Breast epithelium (tissue), 4 donors: Measurements from ENCODE around the gene CACNA2D2. TPM values are rescaled to one million over a fixed set of nuclear protein-coding genes. Genes with fewer than 3 reads are reported as not detected.
A peak's percentile ranks its signal among the peaks of the same experiment; 100 is the strongest.

ENCODE experiments used
- DNase-seq, 2 donors: peaks; one replicate each; pipeline ENCODE4 v3.0.0-alpha.2; 2019; ENCODE audit warnings: low spot score in 2 of 2
- H3K27ac ChIP-seq, 2 donors: fragments of 200-600 bp; sonication (generic) in 1 of 2; one replicate each; pipeline ENCODE4 v1.5.1; 2016 to 2019; ENCODE audit warnings: mild to moderate bottlenecking in 1 of 2
- H3K27me3 ChIP-seq, 2 donors: fragments of 200-600 bp; sonication (generic) in 1 of 2; one replicate each; pipeline versions ENCODE4 v1.5.1 to v1.6.0; 2017 to 2019; ENCODE audit warnings: control low read depth in 1 of 2, mild to moderate bottlenecking in 1 of 2
- H3K36me3 ChIP-seq: fragments of 200-600 bp; one replicate; pipeline ENCODE4 v1.5.1; 2019
- H3K4me1 ChIP-seq, 2 donors: fragments of 200-600 bp; sonication (generic); one replicate each; pipeline ENCODE4 v1.5.1; 2016 to 2019; ENCODE audit warnings: control low read depth in 1 of 2
- H3K4me3 ChIP-seq, 3 donors: fragments of 200-600 bp; sonication (generic); 1 replicate in 2 of 3; 2 replicates in 1 of 3; pipeline ENCODE4 v1.5.1; 2016 to 2019; ENCODE audit warnings: mild to moderate bottlenecking in 3 of 3, moderate library complexity in 2 of 3
- H3K9me3 ChIP-seq, 2 donors: fragments of 200-600 bp; sonication (generic) in 1 of 2; one replicate each; pipeline ENCODE4 v1.5.1; 2016 to 2019; ENCODE audit warnings: control low read depth in 1 of 2
- POLR2A ChIP-seq: fragments of 450-650 bp; IDR thresholded peaks from one replicate; pipeline ENCODE4 v1.6.1; 2016; ENCODE audit warnings: antibody characterized with exemption, mild to moderate bottlenecking, moderate library complexity
- POLR2AphosphoS5 ChIP-seq, 3 donors: sonication (generic); formaldehyde crosslinking; IDR thresholded peaks; one replicate each; pipeline ENCODE4 v1.6.1; 2017; ENCODE audit warnings: antibody characterized with exemption in 3 of 3
- intact Hi-C: fragments of 100-400 bp; cut with DNase I; formaldehyde crosslinking; loops from one replicate; pipeline ENCODE4 v1.15.1; 2023; ENCODE audit warnings: low total_unique reads
- total RNA-seq, 3 donors: library from RNA; depleted of rRNA; stranded (reverse); fragments of >200 nt; gene quantifications; one replicate each; pipeline ENCODE4 v1.1.0, GENCODE V29; 2016
- TF ChIP-seq, protein P1 (sequence below), 3 donors: fragments of 450-650 bp; IDR thresholded peaks; one replicate each; pipeline ENCODE4 v1.5.1; 2016 to 2017; ENCODE audit warnings: antibody characterized with exemption in 3 of 3, mild to moderate bottlenecking in 3 of 3, moderate library complexity in 3 of 3

The CACNA2D2 gene
- total RNA-seq, 3 donors from 2014 or later = 0.80 to 2.0 (median 1.5) TPM

GRCh38 chr3:50345586-50346234 is 157.7 kb downstream of the CACNA2D2 start, which contains the start of gene ZMYND10:
Gene ZMYND10, minus strand, starts transcription at chr3:50345732. Its CDS starts 153 bp downstream, at chr3:50345579.
- Histone ChIP-seq H3K36me3 (no peaks in the 10 kb centered on the region), H3K4me3 (peak within 1 kb of the TSS; percentile 32 to 67 (median 51)), H3K27me3 (no peaks in the 10 kb centered on the region), H3K27ac (peak within 1 kb of the TSS in 1 of 2 donors; percentile 25), H3K4me1 (peaks cover 11 to 12% of the 10 kb centered on the region in 2 donors), H3K9me3 (no peaks in the 10 kb centered on the region)
- TF ChIP-seq POLR2A (no peak), POLR2AphosphoS5 (IDR thresholded peaks at IDR 0.05) (no peak)
- TF ChIP-seq, protein P1, sequence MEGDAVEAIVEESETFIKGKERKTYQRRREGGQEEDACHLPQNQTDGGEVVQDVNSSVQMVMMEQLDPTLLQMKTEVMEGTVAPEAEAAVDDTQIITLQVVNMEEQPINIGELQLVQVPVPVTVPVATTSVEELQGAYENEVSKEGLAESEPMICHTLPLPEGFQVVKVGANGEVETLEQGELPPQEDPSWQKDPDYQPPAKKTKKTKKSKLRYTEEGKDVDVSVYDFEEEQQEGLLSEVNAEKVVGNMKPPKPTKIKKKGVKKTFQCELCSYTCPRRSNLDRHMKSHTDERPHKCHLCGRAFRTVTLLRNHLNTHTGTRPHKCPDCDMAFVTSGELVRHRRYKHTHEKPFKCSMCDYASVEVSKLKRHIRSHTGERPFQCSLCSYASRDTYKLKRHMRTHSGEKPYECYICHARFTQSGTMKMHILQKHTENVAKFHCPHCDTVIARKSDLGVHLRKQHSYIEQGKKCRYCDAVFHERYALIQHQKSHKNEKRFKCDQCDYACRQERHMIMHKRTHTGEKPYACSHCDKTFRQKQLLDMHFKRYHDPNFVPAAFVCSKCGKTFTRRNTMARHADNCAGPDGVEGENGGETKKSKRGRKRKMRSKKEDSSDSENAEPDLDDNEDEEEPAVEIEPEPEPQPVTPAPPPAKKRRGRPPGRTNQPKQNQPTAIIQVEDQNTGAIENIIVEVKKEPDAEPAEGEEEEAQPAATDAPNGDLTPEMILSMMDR (IDR thresholded peaks at IDR 0.05) = no peak
- DNase-seq = peak; percentile 60 to 74
- intact Hi-C loops = no loop called here

DNA sequence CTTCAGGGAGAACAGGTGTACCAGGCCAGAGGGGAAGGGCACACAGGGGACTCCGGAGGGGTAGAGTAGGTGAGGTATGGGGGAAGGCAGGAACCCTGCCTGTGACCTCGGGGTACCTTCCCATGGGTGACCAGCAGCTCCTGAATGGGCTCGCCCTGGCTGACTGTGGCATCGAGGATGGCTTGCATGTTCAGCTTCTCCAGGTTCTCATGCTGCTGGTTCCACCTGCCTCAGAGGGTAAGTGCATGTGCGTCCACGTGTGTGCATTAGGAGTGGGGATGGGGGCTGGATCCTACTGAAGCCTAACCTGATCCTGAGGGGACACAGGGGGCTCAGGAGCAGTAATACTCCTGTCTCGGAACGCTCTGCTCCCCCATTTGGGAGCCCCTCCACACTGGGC is 158.4 kb downstream of the CACNA2D2 start:
- Histone ChIP-seq H3K36me3 (no peaks in the 10 kb centered on the region), H3K9me3 (no peaks in the 10 kb centered on the region), H3K27ac (no peak overlapping the region), H3K4me3 (peak overlapping the region in 2 of 3 donors; percentile 51 to 67), H3K27me3 (no peaks in the 10 kb centered on the region), H3K4me1 (peaks cover 11 to 17% of the 10 kb centered on the region in 2 donors)
- intact Hi-C loops = no loop called here
- no peak for DNase-seq
- TF ChIP-seq POLR2AphosphoS5 (IDR thresholded peaks at IDR 0.05) = no peak

GRCh38 chr3:50342813-50343633 is 160.4 kb downstream of the CACNA2D2 start:
- Histone ChIP-seq H3K4me3 (no peak overlapping the region), H3K27ac (no peak overlapping the region), H3K4me1 (peaks cover 0 to 17% of the 10 kb centered on the region in 2 donors), H3K36me3 (no peaks in the 10 kb centered on the region), H3K9me3 (no peaks in the 10 kb centered on the region), H3K27me3 (no peaks in the 10 kb centered on the region)
- intact Hi-C loops = no loop called here
- TF ChIP-seq POLR2AphosphoS5 (IDR thresholded peaks at IDR 0.05) (no peak), POLR2A (no peak)
- TF ChIP-seq, protein P1 (IDR thresholded peaks at IDR 0.05) = no peak
- DNase-seq = no peak

DNA sequence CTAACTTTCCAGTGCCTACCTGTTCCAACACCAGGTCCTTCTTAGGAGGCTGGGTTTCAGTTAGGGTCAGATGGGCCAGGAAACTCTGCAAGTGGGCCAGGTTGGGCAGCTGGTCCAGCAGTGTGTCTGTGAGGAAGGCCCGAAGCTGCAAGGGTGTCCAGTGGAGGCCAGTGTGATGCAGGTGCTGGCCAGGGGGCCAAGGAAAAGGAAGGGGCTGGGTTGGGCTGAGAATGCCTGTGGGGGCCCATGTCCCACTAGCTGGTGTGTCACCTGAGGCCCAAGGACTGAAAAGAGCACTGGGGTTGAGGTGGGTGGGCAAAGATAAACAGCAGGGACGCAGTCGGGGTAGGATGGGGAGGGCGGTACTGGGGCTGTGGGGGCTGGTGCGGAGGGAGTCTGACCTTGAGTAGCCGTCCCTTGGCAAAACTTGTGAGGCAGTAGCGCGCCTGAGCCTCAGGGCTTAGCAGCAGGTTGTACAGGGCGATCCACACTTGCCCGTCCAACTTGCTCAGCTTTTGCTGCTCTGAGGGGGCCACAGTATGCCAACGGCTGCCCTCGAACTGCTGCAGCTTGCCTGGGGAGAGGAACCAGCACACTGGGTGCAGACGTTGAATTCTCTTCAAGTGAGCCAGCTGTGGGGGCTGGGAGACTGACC is 161.3 kb downstream of the CACNA2D2 start:
- intact Hi-C loops = no loop called here
- DNase-seq = no peak
- H3K27me3 ChIP-seq = no peaks in the 10 kb centered on the region
- no peak overlapping the region for H3K4me3 ChIP-seq
- no peak overlapping the region for H3K27ac ChIP-seq
- TF ChIP-seq, protein P1 (IDR thresholded peaks at IDR 0.05) = no peak
- TF ChIP-seq POLR2A (no peak), POLR2AphosphoS5 (IDR thresholded peaks at IDR 0.05) (no peak)
- H3K4me1 ChIP-seq = peaks cover 0 to 17% of the 10 kb centered on the region in 2 donors
- no peaks in the 10 kb centered on the region for H3K9me3 ChIP-seq
- H3K36me3 ChIP-seq = no peaks in the 10 kb centered on the region

DNA sequence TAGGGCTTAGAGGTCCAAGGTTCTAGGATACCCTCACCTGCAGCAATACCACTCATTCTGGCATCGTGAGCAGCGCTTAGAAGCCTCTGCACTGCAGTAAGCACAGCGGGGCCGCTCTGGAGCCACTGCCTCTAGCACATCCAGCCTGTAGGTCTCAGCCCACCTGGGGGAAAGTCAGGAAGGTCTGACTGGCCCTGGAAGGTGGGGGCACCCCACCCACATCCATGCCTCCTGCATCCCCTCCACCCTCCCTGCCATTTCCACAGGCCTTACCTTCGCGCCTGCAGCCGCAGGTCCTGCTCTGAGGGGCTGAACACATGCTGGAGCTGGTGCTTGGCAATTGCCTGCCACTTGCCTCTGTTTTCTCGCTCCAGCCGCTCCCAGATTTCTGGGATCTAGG is 161.9 kb downstream of the CACNA2D2 start:
- Histone ChIP-seq H3K4me1 (peaks cover 0 to 17% of the 10 kb centered on the region in 2 donors), H3K4me3 (peak overlapping the region; percentile 62 to 90 (median 65)), H3K27me3 (no peaks in the 10 kb centered on the region), H3K9me3 (no peaks in the 10 kb centered on the region), H3K27ac (peak overlapping the region in 1 of 2 donors; percentile 90), H3K36me3 (no peaks in the 10 kb centered on the region)
- intact Hi-C loops = no loop called here
- DNase-seq = no peak
- no peak for TF ChIP-seq POLR2A
- TF ChIP-seq, protein P1 (IDR thresholded peaks at IDR 0.05) = no peak
